B cell (primary cell): ENCODE measurements around the gene KDELR3. TPM values are rescaled to one million over a fixed set of nuclear protein-coding genes. Genes with fewer than 3 reads are reported as not detected.

ENCODE experiments used
- ATAC-seq: fragments of 200-7000 bp; cut with Tn5 transposase; one replicate; pipeline ENCODE4 v1.10.0; 2021; ENCODE audit warnings: low read depth, mild to moderate bottlenecking, moderate number of reproducible peaks, moderate library complexity
- CTCF ChIA-PET: fragments of 350-600 bp; sonication (Branson Sonifier 250); formaldehyde crosslinking; loops from one replicate; lab custom pipeline; 2021; ENCODE audit warnings: antibody characterized with exemption, inconsistent platforms; lab: Charles Lee
- POLR2A ChIA-PET: fragments of 350-600 bp; sonication (Branson Sonifier 250); formaldehyde crosslinking; loops from one replicate; lab custom pipeline; 2021; ENCODE audit warnings: antibody characterized with exemption; lab: Charles Lee
- DNase-seq: peaks from one replicate; pipeline ENCODE4 v3.0.0; 2013
- H2AFZ ChIP-seq: 2 replicates; pipeline ENCODE4 v1.6.1; 2012; ENCODE audit warnings: mild to moderate bottlenecking, low read depth, low read length; ENCODE audit not compliant: insufficient read depth, poor library complexity, severe bottlenecking
- H3K27ac ChIP-seq, 2 donors: 1 replicate in 1 of 2; 2 replicates in 1 of 2; pipeline ENCODE4 v1.5.1; 2012 to 2013; ENCODE audit warnings: low read length in 2 of 2, mild to moderate bottlenecking in 2 of 2, moderate library complexity in 1 of 2
- H3K27me3 ChIP-seq, 4 experiments: fragments of 200-600 bp in 1 of 4; sonication (generic) in 1 of 4; replicated peaks in 1 of 4; 1 replicate in 2 of 4; 2 replicates in 2 of 4; pipeline versions ENCODE4 v1.6.1 to v1.7.0; 2013 to 2016; ENCODE audit warnings: low read length in 3 of 4, mild to moderate bottlenecking in 2 of 4, mixed read lengths in 1 of 4, moderate library complexity in 1 of 4; ENCODE audit not compliant: insufficient read depth in 4 of 4, control insufficient read depth in 3 of 4; ENCODE audit errors: control extremely low read depth in 1 of 4
- H3K36me3 ChIP-seq, 2 experiments: replicated peaks in 1 of 2; 1 replicate in 1 of 2; 2 replicates in 1 of 2; pipeline versions ENCODE4 v1.6.1 to v1.7.1; 2013; ENCODE audit warnings: low read length in 1 of 2; ENCODE audit not compliant: insufficient read depth in 2 of 2, control insufficient read depth in 1 of 2; ENCODE audit errors: control extremely low read depth in 1 of 2, extremely low read depth in 1 of 2
- H3K4me1 ChIP-seq, 2 donors: fragments of 200-600 bp in 1 of 2; sonication (generic) in 1 of 2; 1 replicate in 1 of 2; 2 replicates in 1 of 2; pipeline versions ENCODE4 v1.5.1 to v1.6.1; 2013 to 2017; ENCODE audit warnings: low read length in 2 of 2; ENCODE audit not compliant: control insufficient read depth in 2 of 2, insufficient read depth in 2 of 2
- H3K4me2 ChIP-seq: replicated peaks from 2 replicates; pipeline ENCODE3; 2012; ENCODE audit warnings: mild to moderate bottlenecking, low read depth, low read length; ENCODE audit not compliant: poor library complexity, severe bottlenecking
- H3K4me3 ChIP-seq, 5 experiments: fragments of 200-600 bp in 1 of 5; sonication (generic) in 1 of 5; 1 replicate in 3 of 5; 2 replicates in 2 of 5; pipeline versions ENCODE4 v1.5.1 to v1.7.0; 2011 to 2016; ENCODE audit warnings: low read length in 4 of 5, mild to moderate bottlenecking in 4 of 5, low read depth in 2 of 5, control low read depth in 1 of 5, moderate library complexity in 1 of 5; ENCODE audit not compliant: insufficient read depth in 1 of 5; ENCODE audit errors: control extremely low read depth in 1 of 5, extremely low read depth in 1 of 5
- H3K79me2 ChIP-seq: fragments of 200-600 bp; sonication (generic); one replicate; pipeline ENCODE4 v1.6.0; 2016; ENCODE audit warnings: low read length; ENCODE audit not compliant: control insufficient read depth, insufficient read depth
- H3K9ac ChIP-seq: fragments of 200-600 bp; sonication (generic); 2 replicates; pipeline ENCODE4 v1.6.1; 2017; ENCODE audit warnings: mild to moderate bottlenecking, low read length, moderate library complexity
- H3K9me3 ChIP-seq, 3 donors: one replicate each; pipeline versions ENCODE4 v1.6.1 to v1.7.1; 2013; ENCODE audit warnings: low read length in 2 of 3; ENCODE audit not compliant: control insufficient read depth in 2 of 3, insufficient read depth in 1 of 3; ENCODE audit errors: control extremely low read depth in 1 of 3
- H4K20me1 ChIP-seq: 2 replicates; pipeline ENCODE4 v1.6.0; 2012; ENCODE audit warnings: mild to moderate bottlenecking, low read length; ENCODE audit not compliant: insufficient read depth, control insufficient read depth, poor library complexity, severe bottlenecking
- H3K27ac Mint-ChIP-seq: one replicate; pipeline ENCODE4 v1.8.0; 2021; ENCODE audit warnings: mixed read lengths
- H3K27me3 Mint-ChIP-seq: one replicate; pipeline ENCODE4 v1.8.0; 2021; ENCODE audit warnings: mixed read lengths
- H3K4me1 Mint-ChIP-seq: one replicate; pipeline ENCODE4 v1.8.0; 2021; ENCODE audit warnings: mixed read lengths
- H3K4me3 Mint-ChIP-seq: one replicate; pipeline ENCODE4 v1.8.0; 2021; ENCODE audit warnings: mixed read lengths
- H3K9me3 Mint-ChIP-seq: one replicate; pipeline ENCODE4 v1.8.0; 2022; ENCODE audit warnings: mixed read lengths; ENCODE audit not compliant: insufficient read depth
- EZH2 ChIP-seq: IDR thresholded peaks from 2 replicates; pipeline ENCODE4 v1.6.1; 2012; ENCODE audit warnings: borderline replicate concordance, low read depth, mild to moderate bottlenecking, moderate library complexity, low read length; ENCODE audit not compliant: insufficient read depth, poor library complexity, severe bottlenecking
- WGBS: methylation state at CpG from one replicate; pipeline ENCODE4 v1.1.5; 2013; ENCODE audit warnings: missing lambda C conversion rate; ENCODE audit not compliant: insufficient coverage; 5-methylcytosine and 5-hydroxymethylcytosine counted together
- intact Hi-C: fragments of 100-400 bp; cut with micrococcal nuclease; formaldehyde crosslinking; loops from one replicate; pipeline ENCODE4 v1.10.0; 2022
- polyA minus RNA-seq: library from RNA; depleted of rRNA, polyadenylated mRNA; stranded (reverse); fragments of >200 nt; gene quantifications from 2 replicates; pipeline ENCODE4 v1.2.3, GENCODE V29; 2012
- polyA plus RNA-seq: library from polyadenylated mRNA; depleted of rRNA; stranded (reverse); fragments of >200 nt; gene quantifications from 2 replicates; pipeline ENCODE4 v1.2.3, GENCODE V29; 2012
- total RNA-seq, 2 donors: library from RNA; stranded (reverse); fragments of 120-200 nt in 1 of 2; gene quantifications; 1 replicate in 1 of 2; 2 replicates in 1 of 2; pipeline versions ENCODE4 v1.2.3 to v1.2.4, GENCODE V29; 2013 to 2022
- TF ChIP-seq, protein P1 (sequence below): fragments of 200-600 bp; IDR thresholded peaks from one replicate; pipeline ENCODE4 v1.8.0; 2022; ENCODE audit warnings: antibody characterized with exemption, mild to moderate bottlenecking

KDELR3 gene
- total RNA-seq (not detected in 2 replicates), polyA plus RNA-seq (0.16 TPM in 1 of 2 replicates, not detected in the other), polyA minus RNA-seq (not detected in 2 replicates)
- total RNA-seq (2013), result 0.82 TPM

DNA sequence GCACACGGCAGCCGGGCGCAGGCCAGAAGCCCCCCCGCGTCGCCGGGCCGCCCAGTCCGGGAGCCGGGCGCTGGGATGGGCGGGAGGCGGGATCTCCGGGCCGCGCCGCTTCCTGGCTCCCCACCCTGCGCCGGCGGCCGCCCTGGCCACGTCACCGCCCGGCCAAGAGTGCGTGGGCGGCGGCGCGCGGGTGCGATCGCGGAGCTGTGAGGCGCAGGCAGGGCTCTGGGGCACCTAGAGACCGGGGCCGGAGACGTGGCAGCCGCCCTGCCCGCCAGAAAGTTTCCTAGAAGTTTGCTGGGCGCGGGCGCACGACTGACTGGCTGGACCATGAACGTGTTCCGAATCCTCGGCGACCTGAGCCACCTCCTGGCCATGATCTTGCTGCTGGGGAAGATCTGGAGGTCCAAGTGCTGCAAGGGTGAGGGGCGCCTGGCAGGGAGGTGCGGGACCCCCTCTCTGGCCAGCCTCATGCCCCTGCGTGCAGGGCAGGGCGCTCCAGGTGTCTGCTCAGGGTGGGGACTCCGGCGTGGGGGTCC, at the start of gene KDELR3:
Gene KDELR3, plus strand, starts transcription at position 193 of the 539 bp plus-strand sequence. Its CDS starts 138 bp downstream, at position 331.
- DNase-seq, result peak; percentile 59
- peak within 1 kb of the TSS; percentile 79 for H3K4me2 ChIP-seq
- peak within 1 kb of the TSS in 3 of 5 experiments; percentile 34 to 62 (median 38) for H3K4me3 ChIP-seq

DNA sequence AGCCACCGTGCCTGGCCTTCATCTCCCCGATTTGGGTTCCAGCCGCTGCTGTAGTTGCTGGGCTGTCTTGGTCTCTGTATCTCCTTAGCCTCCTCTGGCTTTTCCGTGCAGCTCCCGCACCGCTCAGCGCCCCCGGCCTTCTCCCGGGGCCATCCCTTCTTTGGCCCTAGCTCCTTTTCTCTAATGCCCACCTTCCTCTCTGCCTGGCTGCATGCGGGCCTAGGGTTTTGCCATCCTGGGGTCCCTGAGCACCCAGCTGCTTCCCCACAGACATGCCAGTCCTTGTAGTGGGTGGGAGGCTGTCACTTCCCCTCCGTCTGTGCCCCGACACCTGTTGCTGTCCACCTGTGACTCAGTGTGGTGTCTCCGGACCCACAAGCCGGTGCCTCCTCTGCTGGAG, 49.3 kb upstream of the KDELR3 start:
- intact Hi-C loops, result no loop called here
- H3K79me2 ChIP-seq, result no peaks in the 10 kb centered on the region
- no peaks in the 10 kb centered on the region for H3K36me3 ChIP-seq
- TF ChIP-seq EZH2, result no peak
- TF ChIP-seq, protein P1, sequence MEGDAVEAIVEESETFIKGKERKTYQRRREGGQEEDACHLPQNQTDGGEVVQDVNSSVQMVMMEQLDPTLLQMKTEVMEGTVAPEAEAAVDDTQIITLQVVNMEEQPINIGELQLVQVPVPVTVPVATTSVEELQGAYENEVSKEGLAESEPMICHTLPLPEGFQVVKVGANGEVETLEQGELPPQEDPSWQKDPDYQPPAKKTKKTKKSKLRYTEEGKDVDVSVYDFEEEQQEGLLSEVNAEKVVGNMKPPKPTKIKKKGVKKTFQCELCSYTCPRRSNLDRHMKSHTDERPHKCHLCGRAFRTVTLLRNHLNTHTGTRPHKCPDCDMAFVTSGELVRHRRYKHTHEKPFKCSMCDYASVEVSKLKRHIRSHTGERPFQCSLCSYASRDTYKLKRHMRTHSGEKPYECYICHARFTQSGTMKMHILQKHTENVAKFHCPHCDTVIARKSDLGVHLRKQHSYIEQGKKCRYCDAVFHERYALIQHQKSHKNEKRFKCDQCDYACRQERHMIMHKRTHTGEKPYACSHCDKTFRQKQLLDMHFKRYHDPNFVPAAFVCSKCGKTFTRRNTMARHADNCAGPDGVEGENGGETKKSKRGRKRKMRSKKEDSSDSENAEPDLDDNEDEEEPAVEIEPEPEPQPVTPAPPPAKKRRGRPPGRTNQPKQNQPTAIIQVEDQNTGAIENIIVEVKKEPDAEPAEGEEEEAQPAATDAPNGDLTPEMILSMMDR, result no peak
- no peaks in the 10 kb centered on the region for H3K27me3 ChIP-seq
- Mint-ChIP-seq H3K4me3 (no peak overlapping the region), H3K27me3 (no peaks in the 10 kb centered on the region), H3K9me3 (no peaks in the 10 kb centered on the region), H3K27ac (peak overlapping the region; percentile 15), H3K4me1 (no peaks in the 10 kb centered on the region)
- ATAC-seq (no peak), DNase-seq (no peak)
- no peaks in the 10 kb centered on the region for H4K20me1 ChIP-seq
- no peaks in the 10 kb centered on the region for H3K4me1 ChIP-seq
- CTCF ChIA-PET, result no interaction called here
- POLR2A ChIA-PET, result interaction anchor here (0.7 kb wide), 1 partner anchor 27 kb away, joined by 7 read pairs; no protein-coding TSS in a partner anchor
- no peak overlapping the region for H3K9ac ChIP-seq
- H3K4me3 ChIP-seq, result no peak overlapping the region
- H3K4me2 ChIP-seq, result no peak overlapping the region
- no peak overlapping the region for H3K27ac ChIP-seq
- H2AFZ ChIP-seq, result no peak overlapping the region
- WGBS, result 77% methylated on average over 13 of the region's 14 CpGs
- no peaks in the 10 kb centered on the region for H3K9me3 ChIP-seq

More for the DNA sequence above, at the start of gene KDELR3:
- no peak for TF ChIP-seq EZH2
- TF ChIP-seq, protein P1, result no peak
- Histone ChIP-seq H4K20me1 (no peaks in the 10 kb centered on the region), H3K9ac (peak within 1 kb of the TSS; percentile 47), H2AFZ (peak within 1 kb of the TSS; percentile 65), H3K4me1 (peaks cover 10 to 15% of the 10 kb centered on the region in 2 donors), H3K36me3 (no peaks in the 10 kb centered on the region), H3K9me3 (peaks cover 0 to 11% (median 0%) of the 10 kb centered on the region in 3 donors), H3K79me2 (no peaks in the 10 kb centered on the region), H3K27me3 (peaks cover 0 to 51% (median 25%) of the 10 kb centered on the region in 4 experiments), H3K27ac (no peak within 1 kb of the TSS)
- Mint-ChIP-seq H3K27ac (peak within 1 kb of the TSS; percentile 6), H3K27me3 (peaks cover 37% of the 10 kb centered on the region), H3K4me3 (peak within 1 kb of the TSS; percentile 81), H3K9me3 (no peaks in the 10 kb centered on the region), H3K4me1 (peaks cover 12% of the 10 kb centered on the region)
- 2% methylated on average over 53 of the region's 53 CpGs for WGBS
- intact Hi-C loops, result no loop called here
- CTCF ChIA-PET, result no interaction called here
- POLR2A ChIA-PET, result no interaction called here
- peak; percentile 76 for ATAC-seq
